Right cardiac atrium (tissue), 5 donors: Measurements from ENCODE around the gene DGLUCY. TPM values are rescaled to one million over a fixed set of nuclear protein-coding genes. Genes with fewer than 3 reads are reported as not detected.
"Not testable (repeated sequence)": the region's sequence is repeated elsewhere in the genome, so short reads cannot be mapped to it uniquely, and the experiment has no call there.

Experiments used
- ATAC-seq, 2 donors: fragments of 200-7000 bp; cut with Tn5 transposase; one replicate each; pipeline versions ENCODE4 v1.8.0 to v1.9.1; 2020; ENCODE audit warnings: moderate library complexity in 2 of 2, mild to moderate bottlenecking in 1 of 2
- DNase-seq, 3 donors: peaks; one replicate each; pipeline ENCODE4 v3.0.0-alpha.2; 2020
- H3K27ac ChIP-seq: one replicate; pipeline ENCODE4 v1.5.1; 2013; ENCODE audit warnings: mild to moderate bottlenecking, low read length, control low read depth, moderate library complexity
- H3K27me3 ChIP-seq: one replicate; pipeline ENCODE4 v1.6.1; 2013; ENCODE audit not compliant: control insufficient read depth, insufficient read depth
- H3K4me1 ChIP-seq: one replicate; pipeline ENCODE4 v1.6.1; 2013; ENCODE audit warnings: low read length; ENCODE audit not compliant: control insufficient read depth, insufficient read depth
- H3K4me3 ChIP-seq: one replicate; pipeline ENCODE4 v1.5.1; 2013; ENCODE audit warnings: low read length, control low read depth
- H3K9me3 ChIP-seq: one replicate; pipeline ENCODE4 v1.6.1; 2013; ENCODE audit warnings: low read length; ENCODE audit not compliant: control insufficient read depth
- WGBS: extraction: QIAGEN DNeasy Blood & Tissue Kit; methylation state at CpG from one replicate; pipeline ENCODE4 v1.1.7; 2013; 5-methylcytosine and 5-hydroxymethylcytosine counted together
- intact Hi-C, 4 donors: fragments of 100-400 bp; cut with DNase I; formaldehyde crosslinking; loops; one replicate each; pipeline versions ENCODE4 v1.11.0 to v1.14.0; 2022 to 2023
- polyA plus RNA-seq: library from polyadenylated mRNA; stranded (reverse); fragments of 200-250 nt; gene quantifications from one replicate; pipeline ENCODE4 v1.2.3, GENCODE V29; 2013
- total RNA-seq, 4 donors: library from RNA; stranded (reverse); fragmentation: NEBNext Ultra II Directional; extraction: Animal tissue kit (Norgen Biotek cat#: 25700); gene quantifications; one replicate each; pipeline ENCODE4 v1.2.1, GENCODE V29; 2021
- donor health status: healthy with polysubstance abuse.
- donor health status: DM: no; HTN: yes; CAD: no.
- donor health status: DM: no; HTN: no; CAD: no.
- donor health status: DM: no; HTN: yes; CAD: no; lungs with severe emphysema.
- donor health status: DM: yes; HTN: yes; CAD: no.

DGLUCY gene
- total and polyA plus RNA-seq, 5 donors: 112 to 208 (median 157) TPM

DNA sequence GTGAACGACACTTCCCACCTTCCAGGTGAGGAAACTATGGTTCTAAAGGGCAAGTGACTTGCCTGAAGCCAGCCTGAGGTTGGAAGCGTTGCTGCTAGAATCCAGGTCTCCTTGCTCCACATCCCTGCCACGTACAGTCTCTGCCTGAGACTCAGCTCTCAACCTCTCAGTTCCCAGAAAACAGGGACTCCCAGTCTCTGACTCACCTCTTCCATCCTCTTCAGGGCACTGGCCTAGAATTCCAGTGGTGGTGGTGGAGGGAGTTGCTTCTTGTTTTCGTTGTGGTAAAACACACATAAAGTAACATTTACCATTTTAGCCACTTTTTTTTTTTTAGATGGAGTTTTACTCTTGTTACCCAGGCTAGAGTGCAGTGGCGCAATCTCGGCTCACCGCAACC lies 123.3 kb downstream of the DGLUCY start:
- Histone ChIP-seq H3K27ac (no peak overlapping the region), H3K9me3 (no peaks in the 10 kb centered on the region), H3K4me3 (no peak overlapping the region), H3K4me1 (no peaks in the 10 kb centered on the region), H3K27me3 (no peaks in the 10 kb centered on the region)
- ATAC-seq (no peak), DNase-seq (no peak)
- intact Hi-C loops: no loop called here
- WGBS: 86% methylated on average over 7 of the region's 7 CpGs

DNA sequence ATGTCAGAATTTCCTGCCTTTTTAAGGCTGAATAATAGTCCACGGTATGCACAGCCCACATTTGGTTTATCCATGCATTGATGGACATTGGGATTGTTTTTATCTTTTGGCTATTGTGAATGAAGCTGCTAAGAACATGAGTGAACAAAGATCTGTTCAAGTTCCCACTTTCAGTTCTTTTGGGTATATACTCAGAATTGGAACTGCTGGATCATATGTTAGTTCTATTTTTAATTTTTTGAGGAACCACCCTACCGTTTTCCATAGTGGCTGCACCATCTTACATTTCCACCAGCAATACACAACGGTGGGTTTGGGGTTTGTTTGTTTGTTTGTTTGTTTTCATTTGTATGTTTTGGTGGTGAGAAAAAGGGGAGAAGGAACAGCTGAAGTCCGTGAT lies 124.2 kb downstream of the DGLUCY start:
- no peak overlapping the region for H3K27ac ChIP-seq
- no peak overlapping the region for H3K4me3 ChIP-seq
- H3K27me3 ChIP-seq: no peaks in the 10 kb centered on the region
- DNase-seq: no peak
- H3K9me3 ChIP-seq: no peaks in the 10 kb centered on the region
- no peaks in the 10 kb centered on the region for H3K4me1 ChIP-seq
- ATAC-seq: no peak
- intact Hi-C loops: no loop called here
- WGBS: 78% methylated on average over 4 of the region's 4 CpGs

DNA sequence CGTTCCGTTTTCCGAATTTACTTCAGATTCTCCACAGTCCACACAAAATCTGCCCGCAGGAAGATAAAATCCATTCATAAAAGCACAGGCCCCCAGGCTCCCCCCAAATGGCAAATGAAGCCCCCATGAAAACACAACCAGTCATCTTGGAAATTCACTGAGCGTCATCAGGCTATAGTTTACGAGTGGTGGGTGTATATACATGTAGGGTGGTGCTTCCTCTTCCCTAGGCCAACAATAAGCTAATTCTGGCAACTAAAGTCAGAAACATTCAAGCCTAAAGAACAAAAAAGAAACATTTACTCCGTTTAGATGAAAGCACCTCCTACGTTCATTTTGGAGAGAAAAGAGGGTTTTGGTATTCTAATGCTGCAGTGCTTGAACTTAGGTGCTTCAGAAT lies 124.8 kb downstream of the DGLUCY start:
- DNase-seq (no peak), ATAC-seq (no peak)
- intact Hi-C loops: no loop called here
- no peaks in the 10 kb centered on the region for H3K4me1 ChIP-seq
- H3K4me3 ChIP-seq: no peak overlapping the region
- no peaks in the 10 kb centered on the region for H3K27me3 ChIP-seq
- H3K9me3 ChIP-seq: no peaks in the 10 kb centered on the region
- no peak overlapping the region for H3K27ac ChIP-seq
- 73% methylated on average over 8 of the region's 8 CpGs for WGBS

DNA sequence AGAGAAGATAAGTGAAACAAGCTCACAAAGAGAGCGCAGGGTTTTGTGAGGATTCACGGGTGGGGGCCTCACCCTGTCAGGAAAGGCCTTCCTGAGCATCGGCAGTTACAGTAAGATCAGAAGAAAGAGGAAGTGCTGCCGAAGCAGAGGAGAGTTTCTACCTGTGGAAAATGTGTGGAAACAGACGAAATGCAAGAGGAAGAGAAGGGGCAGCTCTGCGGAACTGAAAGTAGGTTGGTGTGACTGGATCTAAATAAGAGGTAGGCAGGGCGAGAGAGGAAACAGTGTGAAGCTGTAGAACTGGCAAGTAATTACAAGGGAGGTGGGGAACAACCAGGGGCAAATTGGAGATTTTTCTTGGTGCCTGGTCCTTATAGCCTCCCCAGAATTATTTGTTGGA lies 128.0 kb downstream of the DGLUCY start:
- 71% methylated on average over 7 of the region's 7 CpGs for WGBS
- Histone ChIP-seq H3K9me3 (no peaks in the 10 kb centered on the region), H3K4me1 (peaks cover 3% of the 10 kb centered on the region), H3K27me3 (no peaks in the 10 kb centered on the region), H3K27ac (no peak overlapping the region), H3K4me3 (no peak overlapping the region)
- ATAC-seq (no peak), DNase-seq (no peak)
- intact Hi-C loops: no loop called here

DNA sequence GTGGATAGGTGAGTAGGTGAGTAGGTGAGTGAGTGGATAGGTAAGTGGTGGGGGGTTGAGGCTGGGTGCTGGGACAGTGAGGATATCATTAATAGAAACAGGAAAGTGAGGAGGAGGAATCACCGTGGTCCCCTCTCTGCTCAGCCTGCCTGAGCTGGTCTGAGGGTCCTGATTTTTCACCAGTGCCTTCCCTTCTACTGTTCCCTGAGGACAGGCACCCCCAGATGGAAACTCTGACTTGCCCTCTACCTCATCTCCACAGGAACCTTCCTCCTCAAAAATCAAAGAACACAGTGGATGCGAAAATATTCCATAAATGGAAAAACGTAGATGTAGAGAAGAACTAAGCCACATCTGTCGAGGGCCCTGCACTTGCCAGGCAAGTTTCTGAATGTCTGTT lies 128.8 kb downstream of the DGLUCY start:
- Histone ChIP-seq H3K27me3 (no peaks in the 10 kb centered on the region), H3K4me1 (peaks cover 3% of the 10 kb centered on the region), H3K4me3 (no peak overlapping the region), H3K9me3 (no peaks in the 10 kb centered on the region), H3K27ac (no peak overlapping the region)
- intact Hi-C loops: no loop called here
- DNase-seq: no peak
- no peak for ATAC-seq
- WGBS: 81% methylated on average over 4 of the region's 4 CpGs

DNA sequence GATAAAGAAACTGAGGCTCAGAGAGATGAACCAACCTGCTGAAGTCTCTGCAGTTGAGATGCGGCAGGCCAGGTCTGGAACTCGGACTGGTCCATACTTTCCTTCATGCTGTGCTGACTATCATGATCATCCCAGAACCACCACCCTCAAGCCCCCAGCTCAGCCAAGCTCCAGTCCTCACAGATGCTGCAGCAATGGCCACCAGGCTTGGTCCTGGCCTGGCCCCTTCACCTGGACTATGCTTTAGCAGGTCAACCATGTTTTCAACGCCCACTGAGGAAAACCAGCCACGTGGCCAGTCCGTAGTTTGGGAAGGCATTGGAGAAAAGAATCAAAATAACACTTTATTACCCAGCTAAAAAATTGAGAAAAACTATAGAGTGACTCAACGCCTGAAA lies 129.2 kb downstream of the DGLUCY start:
- no peak overlapping the region for H3K4me3 ChIP-seq
- H3K9me3 ChIP-seq: no peaks in the 10 kb centered on the region
- H3K4me1 ChIP-seq: peaks cover 3% of the 10 kb centered on the region
- H3K27ac ChIP-seq: no peak overlapping the region
- WGBS: 84% methylated on average over 6 of the region's 6 CpGs
- intact Hi-C loops: no loop called here
- no peaks in the 10 kb centered on the region for H3K27me3 ChIP-seq
- DNase-seq (no peak), ATAC-seq (no peak)

DNA sequence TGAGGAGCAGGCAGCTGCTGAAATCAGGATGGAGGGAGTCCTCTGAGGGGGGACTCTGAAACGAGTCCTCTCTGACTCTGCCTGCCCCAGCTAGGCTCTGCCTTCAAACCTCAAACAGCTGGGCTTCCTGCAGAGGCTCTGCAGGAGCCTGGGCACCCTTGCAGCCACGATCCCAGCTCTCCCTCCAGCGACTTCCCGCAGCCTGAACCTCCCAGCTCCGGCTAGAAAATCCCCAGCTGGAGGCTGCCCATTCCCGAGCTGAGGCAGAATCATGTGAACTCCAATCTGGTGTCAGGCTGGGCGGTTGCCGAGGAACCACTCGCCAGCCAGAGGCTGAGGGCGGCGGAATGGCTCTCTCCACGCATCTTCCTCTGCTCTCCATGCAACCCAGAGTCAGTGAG lies 130.6 kb downstream of the DGLUCY start, which contains the start of gene GPR68:
TSS of gene GPR68 (minus strand) at position 204 of the 401 bp plus-strand sequence. CDS start 9,654 bp downstream, outside the sequence.
- Histone ChIP-seq H3K4me1 (peaks cover 3% of the 10 kb centered on the region), H3K9me3 (no peaks in the 10 kb centered on the region), H3K27ac (no peak within 1 kb of the TSS), H3K27me3 (no peaks in the 10 kb centered on the region), H3K4me3 (no peak within 1 kb of the TSS)
- 12% methylated on average over 12 of the region's 12 CpGs for WGBS
- DNase-seq (peak; percentile 65 to 87 (median 83)), ATAC-seq (peak; percentile 61 to 78)
- intact Hi-C loops: no loop called here

DNA sequence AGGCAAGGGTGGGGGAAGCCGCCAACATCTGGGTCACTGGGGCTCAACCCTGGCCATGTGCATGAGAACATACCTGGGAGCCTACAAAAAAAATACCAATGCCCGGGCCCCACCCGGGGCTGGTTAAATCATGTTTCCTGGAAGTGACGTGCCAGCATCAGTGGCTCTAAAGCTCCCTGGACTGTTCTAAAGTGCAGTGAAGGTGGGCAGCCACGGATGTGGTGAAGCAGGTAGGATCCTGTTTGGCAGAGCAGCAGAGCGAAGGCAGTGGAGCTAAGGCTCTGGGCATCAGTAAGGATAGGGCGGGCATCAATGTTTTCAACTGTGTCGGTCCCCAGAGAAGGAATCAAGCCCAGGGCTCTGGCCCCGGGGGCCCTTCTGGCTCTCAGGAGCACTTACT lies 131.2 kb downstream of the DGLUCY start:
- no peak overlapping the region for H3K4me3 ChIP-seq
- intact Hi-C loops: no loop called here
- 83% methylated on average over 9 of the region's 9 CpGs for WGBS
- ATAC-seq: peak in 1 of 2 donors; percentile 10
- no peaks in the 10 kb centered on the region for H3K27me3 ChIP-seq
- H3K27ac ChIP-seq: no peak overlapping the region
- H3K4me1 ChIP-seq: peaks cover 3% of the 10 kb centered on the region
- DNase-seq: peak in 1 of 3 donors; percentile 47
- H3K9me3 ChIP-seq: no peaks in the 10 kb centered on the region

DNA sequence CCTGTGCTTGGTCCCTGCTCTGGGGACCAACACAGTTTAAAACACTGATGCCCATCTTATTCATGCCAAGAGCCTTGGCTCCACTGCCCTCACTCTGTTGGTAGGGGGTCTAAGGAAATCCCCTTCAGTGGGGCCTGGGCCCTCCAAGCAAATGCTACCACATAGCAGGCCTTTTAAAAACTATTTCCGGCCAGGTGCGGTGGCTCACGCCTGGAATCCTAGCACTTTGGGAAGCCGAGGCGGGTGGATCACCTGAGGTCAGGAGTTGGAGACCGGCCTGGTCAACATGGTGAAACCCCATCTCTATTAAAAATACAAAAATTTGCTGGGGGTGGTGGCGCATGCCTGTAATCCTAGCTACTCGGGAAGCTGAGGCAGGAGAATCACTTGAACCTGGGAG lies 131.7 kb downstream of the DGLUCY start:
- DNase-seq, H3K27ac ChIP-seq, H3K27me3 ChIP-seq, ATAC-seq, H3K4me1 ChIP-seq, H3K9me3 ChIP-seq, H3K4me3 ChIP-seq, intact Hi-C loops: not testable (repeated sequence)
- 97% methylated on average over 8 of the region's 8 CpGs for WGBS

DNA sequence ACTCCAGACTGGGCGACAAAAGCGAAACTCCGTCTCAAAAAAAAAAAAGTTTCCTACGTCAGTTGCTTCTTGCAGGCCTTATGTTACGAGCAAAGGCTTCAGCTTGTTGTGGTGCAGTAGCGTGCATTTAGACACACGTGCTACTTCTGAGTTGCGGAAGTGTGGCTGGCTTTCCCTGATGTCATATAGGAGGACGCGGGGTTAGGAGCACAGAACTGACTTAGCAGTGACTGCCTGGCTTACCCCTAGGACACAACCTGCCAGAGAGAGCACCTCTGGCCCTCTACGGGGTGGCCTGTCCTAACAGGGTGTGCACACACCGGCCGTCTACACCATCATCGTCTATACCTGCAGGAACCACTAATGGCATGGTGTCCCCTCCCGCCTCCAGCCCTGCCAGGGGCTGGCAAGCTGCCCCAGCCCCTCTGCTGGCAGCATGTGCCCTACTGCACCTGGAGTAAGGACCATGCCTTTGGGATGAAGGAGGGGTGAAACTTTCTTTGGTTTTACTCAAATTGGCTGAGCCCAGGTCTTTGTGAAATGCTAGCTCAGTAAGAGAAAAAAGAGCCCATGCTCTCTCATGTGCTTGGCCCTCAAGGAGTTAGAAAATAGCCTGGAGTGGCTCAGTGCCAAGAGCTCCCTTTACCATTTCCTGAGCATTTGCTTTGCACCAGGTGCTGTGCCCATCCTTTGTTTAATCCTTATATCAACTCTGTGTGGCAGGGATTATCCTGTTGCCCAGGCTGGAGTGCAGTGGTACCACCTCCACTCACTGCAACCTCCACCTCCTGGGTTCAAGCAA lies 132.4 kb downstream of the DGLUCY start:
- no peak for DNase-seq
- WGBS: 94% methylated on average over 15 of the region's 15 CpGs
- no peak overlapping the region for H3K27ac ChIP-seq
- no peaks in the 10 kb centered on the region for H3K27me3 ChIP-seq
- H3K9me3 ChIP-seq: no peaks in the 10 kb centered on the region
- H3K4me3 ChIP-seq: no peak overlapping the region
- ATAC-seq: no peak
- intact Hi-C loops: no loop called here
- H3K4me1 ChIP-seq: peaks cover 3% of the 10 kb centered on the region

DNA sequence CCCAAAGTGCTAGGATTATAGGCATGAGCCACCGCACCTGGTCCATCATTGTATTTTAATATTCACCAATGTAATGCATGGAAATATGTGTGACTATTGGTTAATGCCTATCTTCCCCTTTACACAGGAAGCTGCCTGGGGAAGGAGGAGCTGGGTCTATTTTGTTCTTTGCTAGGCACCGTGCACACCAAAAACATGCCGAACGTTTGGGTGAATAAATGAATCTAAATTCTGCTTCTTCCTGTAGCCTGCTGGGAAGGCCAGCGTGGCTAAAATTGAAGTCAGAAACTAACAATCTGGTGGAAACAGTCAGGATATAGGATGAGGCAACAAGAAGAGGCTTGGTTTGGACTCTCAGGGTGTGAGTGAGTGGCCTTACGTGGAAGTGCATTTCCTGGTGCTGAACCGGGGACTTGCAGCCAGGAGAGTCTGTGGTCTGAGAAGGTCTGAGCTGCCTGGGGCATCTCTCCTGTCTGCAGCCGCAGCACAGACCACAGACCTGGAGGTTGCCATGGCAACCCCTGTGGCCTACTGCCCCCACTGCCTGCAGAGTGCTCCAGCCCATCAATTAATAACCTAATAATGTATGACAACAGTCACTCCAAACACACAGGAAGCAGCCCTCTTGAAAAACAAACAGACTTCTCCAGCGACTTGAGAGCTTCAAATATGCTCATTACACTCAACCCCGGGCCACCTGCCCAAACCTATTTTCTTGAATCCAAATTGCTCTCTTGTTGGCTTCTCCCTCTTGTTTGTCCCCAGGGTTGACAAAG lies 136.2 kb downstream of the DGLUCY start:
- H3K4me3 ChIP-seq: no peak overlapping the region
- H3K27ac ChIP-seq: no peak overlapping the region
- DNase-seq: peak in 1 of 3 donors; percentile 58
- H3K9me3 ChIP-seq: no peaks in the 10 kb centered on the region
- no peak for ATAC-seq
- 63% methylated on average over 10 of the region's 10 CpGs for WGBS
- H3K27me3 ChIP-seq: no peaks in the 10 kb centered on the region
- peaks cover 3% of the 10 kb centered on the region for H3K4me1 ChIP-seq
- intact Hi-C loops: no loop called here
